ENCODE data around the gene NUP58. TPM values are rescaled to one million over a fixed set of nuclear protein-coding genes. Genes with fewer than 3 reads are reported as not detected.

Gene NUP58
- total RNA-seq, 4 donors from 2014 or later: 33.0 to 142 (median 84.2) TPM

DNA sequence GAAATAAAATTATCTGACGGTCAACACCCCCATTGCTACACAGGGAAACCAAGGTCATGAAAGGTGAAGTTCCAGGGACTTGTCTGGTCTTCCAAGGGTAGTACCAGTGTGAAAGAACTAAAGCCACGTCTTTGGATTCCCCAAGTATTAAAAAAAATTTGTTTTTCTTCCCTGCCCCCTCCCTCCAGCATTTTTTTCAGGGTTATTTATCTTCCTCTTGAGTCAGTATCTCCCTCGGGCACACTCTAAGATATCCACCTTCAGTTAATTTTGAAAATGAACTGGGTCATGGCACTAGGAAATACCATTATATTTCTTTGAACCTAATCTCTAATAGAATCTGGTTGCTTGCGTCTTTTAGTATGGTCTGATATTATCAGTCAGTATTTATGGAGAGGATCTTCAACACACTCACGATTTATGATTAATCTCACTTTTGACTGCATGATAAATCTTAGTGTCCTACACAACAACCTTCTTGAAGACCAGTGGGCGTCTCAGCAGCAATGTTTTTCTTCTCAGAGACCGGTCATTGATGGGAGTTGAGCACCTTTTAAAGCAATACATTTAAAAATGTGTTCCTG, 79.4 kb downstream of the NUP58 start:
- no peak overlapping the region for H3K4me3 ChIP-seq
- in situ Hi-C loops (cut with MboI; ENCODE audit: low pct_ligation_motif_present in 1 of 4, low pct_unique_long_range_greater_than_20kb in 1 of 4, low sequenced_read_pairs in 3 of 4): no loop called here
- no peaks in the 10 kb centered on the region for H3K9me3 ChIP-seq
- H3K4me1 ChIP-seq: no peaks in the 10 kb centered on the region
- no peaks in the 10 kb centered on the region for H3K36me3 ChIP-seq
- WGBS, 2 donors (ENCODE audit: low coverage in 1 of 2): 61 to 66% methylated on average over 7 of the region's 7 CpGs
- DNase-seq: no peak
- H3K27me3 ChIP-seq: peaks cover 22% of the 10 kb centered on the region
- TF ChIP-seq POLR2AphosphoS5 (IDR thresholded peaks at IDR 0.05) (no peak), POLR2A (IDR thresholded peaks at IDR 0.05) (no peak), EP300 (IDR thresholded peaks at IDR 0.05; ENCODE audit: low read depth) (no peak)
- TF ChIP-seq, protein P1, sequence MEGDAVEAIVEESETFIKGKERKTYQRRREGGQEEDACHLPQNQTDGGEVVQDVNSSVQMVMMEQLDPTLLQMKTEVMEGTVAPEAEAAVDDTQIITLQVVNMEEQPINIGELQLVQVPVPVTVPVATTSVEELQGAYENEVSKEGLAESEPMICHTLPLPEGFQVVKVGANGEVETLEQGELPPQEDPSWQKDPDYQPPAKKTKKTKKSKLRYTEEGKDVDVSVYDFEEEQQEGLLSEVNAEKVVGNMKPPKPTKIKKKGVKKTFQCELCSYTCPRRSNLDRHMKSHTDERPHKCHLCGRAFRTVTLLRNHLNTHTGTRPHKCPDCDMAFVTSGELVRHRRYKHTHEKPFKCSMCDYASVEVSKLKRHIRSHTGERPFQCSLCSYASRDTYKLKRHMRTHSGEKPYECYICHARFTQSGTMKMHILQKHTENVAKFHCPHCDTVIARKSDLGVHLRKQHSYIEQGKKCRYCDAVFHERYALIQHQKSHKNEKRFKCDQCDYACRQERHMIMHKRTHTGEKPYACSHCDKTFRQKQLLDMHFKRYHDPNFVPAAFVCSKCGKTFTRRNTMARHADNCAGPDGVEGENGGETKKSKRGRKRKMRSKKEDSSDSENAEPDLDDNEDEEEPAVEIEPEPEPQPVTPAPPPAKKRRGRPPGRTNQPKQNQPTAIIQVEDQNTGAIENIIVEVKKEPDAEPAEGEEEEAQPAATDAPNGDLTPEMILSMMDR (IDR thresholded peaks at IDR 0.05): no peak
- intact Hi-C loops (cut with DNase I; ENCODE audit: low total_unique reads): no loop called here
- no peak overlapping the region for H3K27ac ChIP-seq

DNA sequence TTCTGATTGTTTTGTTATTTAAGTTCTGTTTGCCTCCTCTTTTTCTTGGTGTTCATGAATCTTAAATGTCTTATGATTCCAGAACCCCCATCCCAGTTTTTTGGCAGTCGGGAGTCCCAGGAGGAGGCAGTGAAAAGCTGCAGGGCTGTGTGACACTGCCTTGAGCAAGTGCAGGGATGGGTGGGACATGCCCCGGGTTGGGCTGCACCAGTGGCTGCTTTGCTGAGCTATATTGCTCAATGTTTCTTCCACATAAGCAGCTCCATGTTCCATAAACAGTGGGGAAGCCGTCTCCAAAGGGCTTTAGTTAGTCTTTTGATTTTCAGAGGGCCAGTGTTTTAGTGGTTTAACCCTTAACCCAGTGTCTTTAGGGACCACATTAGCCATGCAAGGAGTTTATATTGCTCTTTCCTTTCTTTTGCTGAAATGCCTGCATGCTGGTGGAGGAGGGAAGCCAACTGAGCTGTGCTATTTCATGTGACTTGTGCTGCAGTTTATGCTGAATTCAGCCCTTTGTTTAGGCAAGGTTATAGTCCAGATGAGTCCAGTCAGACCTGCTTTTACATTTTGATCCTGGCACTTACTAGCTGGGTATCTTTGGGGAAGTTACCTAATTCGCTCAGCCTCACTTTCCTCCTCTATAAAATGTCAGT, 83.5 kb downstream of the NUP58 start:
- H3K36me3 ChIP-seq: no peaks in the 10 kb centered on the region
- no peaks in the 10 kb centered on the region for H3K4me1 ChIP-seq
- DNase-seq: no peak
- in situ Hi-C loops (cut with MboI; ENCODE audit: low pct_ligation_motif_present in 1 of 4, low pct_unique_long_range_greater_than_20kb in 1 of 4, low sequenced_read_pairs in 3 of 4): no loop called here
- no peak overlapping the region for H3K27ac ChIP-seq
- H3K27me3 ChIP-seq: peaks cover 13% of the 10 kb centered on the region
- WGBS, 2 donors (ENCODE audit: low coverage in 1 of 2): 34 to 54% methylated on average over 2 to 4 of the region's 4 CpGs
- intact Hi-C loops (cut with DNase I; ENCODE audit: low total_unique reads): no loop called here
- no peak overlapping the region for H3K4me3 ChIP-seq
- H3K9me3 ChIP-seq: no peaks in the 10 kb centered on the region
- TF ChIP-seq, protein P1 (IDR thresholded peaks at IDR 0.05): no peak
- no peak for TF ChIP-seq POLR2A (IDR thresholded peaks at IDR 0.05)
- no peak for TF ChIP-seq POLR2AphosphoS5 (IDR thresholded peaks at IDR 0.05)
- no peak for TF ChIP-seq EP300 (IDR thresholded peaks at IDR 0.05; ENCODE audit: low read depth)

- Histone ChIP-seq H3K4me3 (no peak overlapping the region), H3K36me3 (no peaks in the 10 kb centered on the region), H3K27ac (no peak overlapping the region), H3K27me3 (no peaks in the 10 kb centered on the region), H3K9me3 (no peaks in the 10 kb centered on the region), H3K4me1 (no peaks in the 10 kb centered on the region)
- intact Hi-C loops (cut with DNase I; ENCODE audit: low total_unique reads): no loop called here
- in situ Hi-C loops (cut with MboI; ENCODE audit: low pct_ligation_motif_present in 1 of 4, low pct_unique_long_range_greater_than_20kb in 1 of 4, low sequenced_read_pairs in 3 of 4): no loop called here
- WGBS, 2 donors (ENCODE audit: low coverage in 1 of 2): 64 to 72% methylated on average over 3 to 4 of the region's 4 CpGs
- DNase-seq: no peak
- TF ChIP-seq, protein P1 (IDR thresholded peaks at IDR 0.05): no peak
- TF ChIP-seq POLR2AphosphoS5 (IDR thresholded peaks at IDR 0.05): no peak
- no peak for TF ChIP-seq POLR2A (IDR thresholded peaks at IDR 0.05)
- TF ChIP-seq EP300 (IDR thresholded peaks at IDR 0.05; ENCODE audit: low read depth): no peak
These were observed 90.5 kb downstream of the NUP58 start for GRCh38 chr13:25391932-25392331.

Other genes starting within 250 kb of the NUP58 start
- under 1 TPM in 2 of 4 donors, not detected in 2; 0.14 to 0.20 TPM for gene PABPC3, start 205.5 kb upstream of the NUP58 start, total RNA-seq
- under 1 TPM in 2 of 4 donors, not detected in 2; 0.14 to 0.16 TPM for gene AMER2, start 129.3 kb upstream of the NUP58 start, total RNA-seq
- 10 to 100 TPM in 2 of 4 donors, 1 to 10 TPM in 2; 6.4 to 16.4 (median 11.9) TPM for gene MTMR6, start 14.1 kb upstream of the NUP58 start, total RNA-seq
- 1 to 10 TPM in 1 of 4 donors, under 1 TPM in 3; 0.20 to 1.1 (median 0.59) TPM for gene ATP8A2, start 70.3 kb downstream of the NUP58 start, total RNA-seq